Glutamatergic neuron (in vitro differentiated cells): Measurements from ENCODE around the gene BABAM2. TPM values are rescaled to one million over a fixed set of nuclear protein-coding genes. Genes with fewer than 3 reads are reported as not detected.

Source experiments
- DNase-seq: peaks from one replicate; pipeline ENCODE4 v3.0.0; 2022
- H3K27ac Mint-ChIP-seq: one replicate; pipeline ENCODE4 v1.8.0; 2020; ENCODE audit warnings: mild to moderate bottlenecking, mixed read lengths, inconsistent platforms; ENCODE audit not compliant: unreplicated experiment
- H3K27me3 Mint-ChIP-seq: one replicate; pipeline ENCODE4 v1.8.0; 2020; ENCODE audit warnings: mild to moderate bottlenecking, moderate library complexity, mixed read lengths, inconsistent platforms; ENCODE audit not compliant: unreplicated experiment
- H3K36me3 Mint-ChIP-seq: one replicate; pipeline ENCODE4 v1.8.0; 2020; ENCODE audit warnings: mild to moderate bottlenecking, mixed read lengths, inconsistent platforms; ENCODE audit not compliant: unreplicated experiment
- H3K4me1 Mint-ChIP-seq: one replicate; pipeline ENCODE4 v1.8.0; 2020; ENCODE audit warnings: mild to moderate bottlenecking, low read depth, mixed read lengths, inconsistent platforms; ENCODE audit not compliant: unreplicated experiment
- H3K4me3 Mint-ChIP-seq: one replicate; pipeline ENCODE4 v1.8.0; 2020; ENCODE audit warnings: mild to moderate bottlenecking, mixed read lengths, inconsistent platforms; ENCODE audit not compliant: unreplicated experiment
- H3K9me3 Mint-ChIP-seq: one replicate; pipeline ENCODE4 v1.8.0; 2020; ENCODE audit warnings: mild to moderate bottlenecking, moderate library complexity, mixed read lengths, inconsistent platforms; ENCODE audit not compliant: unreplicated experiment
- total RNA-seq: library from RNA; stranded (reverse); fragmentation: NEBNext Ultra II Directional; extraction: Animal tissue kit (Norgen Biotek cat#: 25700); gene quantifications from one replicate; pipeline ENCODE4 v1.2.1, GENCODE V29; 2021; ENCODE audit not compliant: unreplicated experiment
- TF ChIP-seq, protein P1 (sequence below): fragments of 200-600 bp; sonication (generic); IDR thresholded peaks from one replicate; pipeline ENCODE4 v1.5.0; 2021; ENCODE audit not compliant: partially characterized antibody, unreplicated experiment

BABAM2 gene
- total RNA-seq, 1 donor from 2014 or later, result 29.9 TPM

DNA sequence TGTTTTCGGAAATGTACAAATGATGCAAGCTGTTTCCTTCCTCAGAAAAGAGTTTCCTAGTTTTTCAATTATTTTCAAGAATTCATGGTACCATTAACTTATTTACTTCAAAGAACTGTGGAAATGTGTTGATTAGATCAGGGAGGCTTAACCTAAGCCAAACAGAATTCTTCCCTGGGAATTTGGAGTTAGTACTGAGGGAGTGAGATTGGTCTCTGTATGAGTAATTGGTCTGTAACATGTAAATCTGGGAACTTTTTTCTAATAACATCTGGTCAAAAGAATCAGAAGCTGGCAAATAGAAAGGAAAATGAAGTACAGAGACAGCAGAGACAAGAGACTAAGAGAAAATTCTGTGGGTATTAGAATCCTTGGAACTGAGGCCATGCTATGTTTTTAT lies 145.8 kb downstream of the BABAM2 start:
- H3K9me3 Mint-ChIP-seq, result no peaks in the 10 kb centered on the region
- TF ChIP-seq, protein P1, sequence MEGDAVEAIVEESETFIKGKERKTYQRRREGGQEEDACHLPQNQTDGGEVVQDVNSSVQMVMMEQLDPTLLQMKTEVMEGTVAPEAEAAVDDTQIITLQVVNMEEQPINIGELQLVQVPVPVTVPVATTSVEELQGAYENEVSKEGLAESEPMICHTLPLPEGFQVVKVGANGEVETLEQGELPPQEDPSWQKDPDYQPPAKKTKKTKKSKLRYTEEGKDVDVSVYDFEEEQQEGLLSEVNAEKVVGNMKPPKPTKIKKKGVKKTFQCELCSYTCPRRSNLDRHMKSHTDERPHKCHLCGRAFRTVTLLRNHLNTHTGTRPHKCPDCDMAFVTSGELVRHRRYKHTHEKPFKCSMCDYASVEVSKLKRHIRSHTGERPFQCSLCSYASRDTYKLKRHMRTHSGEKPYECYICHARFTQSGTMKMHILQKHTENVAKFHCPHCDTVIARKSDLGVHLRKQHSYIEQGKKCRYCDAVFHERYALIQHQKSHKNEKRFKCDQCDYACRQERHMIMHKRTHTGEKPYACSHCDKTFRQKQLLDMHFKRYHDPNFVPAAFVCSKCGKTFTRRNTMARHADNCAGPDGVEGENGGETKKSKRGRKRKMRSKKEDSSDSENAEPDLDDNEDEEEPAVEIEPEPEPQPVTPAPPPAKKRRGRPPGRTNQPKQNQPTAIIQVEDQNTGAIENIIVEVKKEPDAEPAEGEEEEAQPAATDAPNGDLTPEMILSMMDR, result no peak
- H3K36me3 Mint-ChIP-seq, result no peaks in the 10 kb centered on the region
- no peak for DNase-seq
- peaks cover 1% of the 10 kb centered on the region for H3K27me3 Mint-ChIP-seq
- H3K27ac Mint-ChIP-seq, result no peak overlapping the region
- no peaks in the 10 kb centered on the region for H3K4me1 Mint-ChIP-seq
- no peak overlapping the region for H3K4me3 Mint-ChIP-seq

GRCh38 chr2:28038722-28039121 lies 148.2 kb downstream of the BABAM2 start:
- Mint-ChIP-seq H3K4me3 (no peak overlapping the region), H3K9me3 (no peaks in the 10 kb centered on the region), H3K4me1 (no peaks in the 10 kb centered on the region), H3K36me3 (no peaks in the 10 kb centered on the region), H3K27me3 (no peaks in the 10 kb centered on the region), H3K27ac (no peak overlapping the region)
- no peak for DNase-seq
- TF ChIP-seq, protein P1, result no peak

- Mint-ChIP-seq H3K27ac (no peak overlapping the region), H3K4me3 (no peak overlapping the region), H3K4me1 (no peaks in the 10 kb centered on the region), H3K27me3 (no peaks in the 10 kb centered on the region), H3K9me3 (no peaks in the 10 kb centered on the region), H3K36me3 (no peaks in the 10 kb centered on the region)
- TF ChIP-seq, protein P1, result no peak
- no peak for DNase-seq
These were observed 155.3 kb downstream of the BABAM2 start for GRCh38 chr2:28045676-28046351.

- no peak for DNase-seq
- Mint-ChIP-seq H3K27ac (no peak overlapping the region), H3K4me1 (no peaks in the 10 kb centered on the region), H3K4me3 (no peak overlapping the region), H3K36me3 (no peaks in the 10 kb centered on the region), H3K9me3 (no peaks in the 10 kb centered on the region), H3K27me3 (no peaks in the 10 kb centered on the region)
- TF ChIP-seq, protein P1, result no peak
These were observed 156.4 kb downstream of the BABAM2 start for GRCh38 chr2:28046921-28047320.

- Mint-ChIP-seq H3K4me3 (no peak overlapping the region), H3K4me1 (no peaks in the 10 kb centered on the region), H3K36me3 (no peaks in the 10 kb centered on the region), H3K9me3 (no peaks in the 10 kb centered on the region), H3K27me3 (no peaks in the 10 kb centered on the region), H3K27ac (no peak overlapping the region)
- no peak for DNase-seq
- TF ChIP-seq, protein P1, result no peak
These were observed 157.2 kb downstream of the BABAM2 start for GRCh38 chr2:28047681-28048080.
